K562 (cell line): ENCODE measurements around the gene HK1.

Experiments
- AFF1 ChIP-seq, 2 experiments: fragments of 450-650 bp; IDR thresholded peaks; 2 replicates each; pipeline ENCODE4 v1.6.1; 2018; ENCODE audit warnings: mild to moderate bottlenecking in 2 of 2, low read depth in 1 of 2; ENCODE audit not compliant: partially characterized antibody in 2 of 2
- ARHGAP35 ChIP-seq: fragments of 450-650 bp; IDR thresholded peaks from 2 replicates; pipeline ENCODE4 v1.6.1; 2018; ENCODE audit not compliant: partially characterized antibody
- ATF3 ChIP-seq, 2 experiments: fragments of 450-650 bp in 1 of 2; sonication (generic) in 1 of 2; formaldehyde crosslinking in 1 of 2; IDR thresholded peaks in 1 of 2; conservative IDR thresholded peaks in 1 of 2; 2 replicates each; pipeline versions ENCODE4 v1.6.1 to v1.8.1; 2016 to 2023; ENCODE audit warnings: mild to moderate bottlenecking in 2 of 2, moderate library complexity in 2 of 2, inconsistent platforms in 1 of 2, missing genetic modification reagents in 1 of 2
- CREB5 ChIP-seq: fragments of 250-450 bp; sonication (Bioruptor Pico); IDR thresholded peaks from 2 replicates; pipeline ENCODE4 v1.5.0; 2020; ENCODE audit warnings: mild to moderate bottlenecking
- CREBBP ChIP-seq: IDR thresholded peaks from one replicate; pipeline ENCODE4 v1.6.1; 2012; ENCODE audit warnings: low read depth, mild to moderate bottlenecking, control low read depth, inconsistent platforms, low read length
- DACH1 ChIP-seq: fragments of 450-650 bp; IDR thresholded peaks from 2 replicates; pipeline ENCODE4 v1.6.1; 2018; ENCODE audit not compliant: partially characterized antibody
- DDX20 ChIP-seq: fragments of 450-650 bp; IDR thresholded peaks from 2 replicates; pipeline ENCODE4 v1.6.1; 2016; ENCODE audit warnings: missing genetic modification characterization, low read depth, mild to moderate bottlenecking, missing compliant biosample characterization, moderate library complexity
- FOS ChIP-seq: IDR thresholded peaks from 3 replicates; pipeline ENCODE4 v1.6.1; 2011; ENCODE audit not compliant: insufficient read length; ENCODE audit errors: extremely low read depth
- GTF2F1 ChIP-seq: IDR thresholded peaks from 2 replicates; pipeline ENCODE4 v1.6.1; 2011; ENCODE audit warnings: low read depth, low read length, improper control_type of control experiment
- HMG20A ChIP-seq: fragments of 450-650 bp; formaldehyde crosslinking; conservative IDR thresholded peaks from 2 replicates; pipeline ENCODE4 v1.4.0; 2020; ENCODE audit warnings: mild to moderate bottlenecking, mixed read lengths
- PCBP1 ChIP-seq: fragments of 200-400 bp; formaldehyde crosslinking; IDR thresholded peaks from 2 replicates; pipeline ENCODE4 v1.6.1; 2018; ENCODE audit warnings: mild to moderate bottlenecking, low read depth, low read length; ENCODE audit not compliant: poor library complexity, severe bottlenecking
- SAP30 ChIP-seq: fragments of 200-600 bp; sonication (generic); IDR thresholded peaks from 2 replicates; pipeline ENCODE4 v1.6.1; 2012; ENCODE audit warnings: borderline replicate concordance, low read depth, mild to moderate bottlenecking, moderate library complexity, low read length, control low read depth, inconsistent platforms; ENCODE audit not compliant: insufficient read depth, poor library complexity, severe bottlenecking
- SRF ChIP-seq, 2 experiments: fragments of 250-450, 450-650 bp in 1 of 2; sonication (Bioruptor Pico) in 1 of 2; sonication (generic) in 1 of 2; formaldehyde crosslinking; IDR thresholded peaks; 2 replicates each; pipeline versions ENCODE4 v1.5.0 to v1.5.1; 2020 to 2022; ENCODE audit warnings: mild to moderate bottlenecking in 1 of 2, missing genetic modification reagents in 1 of 2
- TAF15 ChIP-seq: fragments of 200-400 bp; formaldehyde crosslinking; IDR thresholded peaks from 2 replicates; pipeline ENCODE4 v1.6.1; 2017; ENCODE audit warnings: mild to moderate bottlenecking, low read depth, low read length, moderate library complexity

GRCh38 chr10:69417542-69417941 lies 139.2 kb downstream of the HK1 start:
- TF ChIP-seq DACH1 (no peak), HMG20A (CRISPR knock-in tag) (no peak), DDX20 (tag) (no peak), SAP30 (no peak), SRF (CRISPR knock-in tag; IDR thresholded peaks at IDR 0.05) (no peak), GTF2F1 (no peak), AFF1 (IDR thresholded peaks at IDR 0.05; ENCODE audit: low read depth in 1 of 2, partially characterized antibody in 2 of 2) (no peak), TAF15 (no peak), ATF3 (IDR thresholded peaks at IDR 0.05) (no peak), ATF3 (CRISPR knock-in tag; conservative IDR thresholded peaks at IDR 0.05) (no peak), FOS (no peak), CREBBP (no peak), PCBP1 (no peak), CREB5 (CRISPR knock-in tag) (no peak), ARHGAP35 (no peak)
